SK-N-SH (cell line): ENCODE results near the gene BMP7. TPM values are rescaled to one million over a fixed set of nuclear protein-coding genes. Genes with fewer than 3 reads are reported as not detected.

ENCODE experiments used
- CTCF ChIA-PET: fragments of 300-600, 350-600 bp; formaldehyde crosslinking; extraction: SDS; loops from one replicate; lab custom pipeline; 2021; lab: Yijun Ruan, JAX
- POLR2A ChIA-PET: fragments of 350-600 bp; sonication (Branson Sonifier 250); formaldehyde crosslinking; extraction: SDS; loops from one replicate; lab custom pipeline; 2020; ENCODE audit warnings: antibody characterized with exemption, inconsistent platforms; lab: Yijun Ruan, JAX
- DNase-seq: peaks from one replicate; pipeline ENCODE4 v3.0.0; 2012
- H2AFZ ChIP-seq: fragments of 200-600 bp; sonication (generic); 2 replicates; pipeline ENCODE4 v1.8.1; 2016; ENCODE audit warnings: antibody characterized with exemption, mild to moderate bottlenecking, low read depth
- H3F3A ChIP-seq: fragments of 200-600 bp; sonication (generic); replicated peaks from 2 replicates; pipeline ENCODE3; 2016; ENCODE audit warnings: antibody characterized with exemption, mild to moderate bottlenecking; ENCODE audit not compliant: insufficient read depth
- H3K27ac ChIP-seq, 2 experiments: fragments of 200-500 bp in 1 of 2; fragments of 200-600 bp in 1 of 2; sonication (Bioruptor generic) in 1 of 2; sonication (generic), shearing (Covaris generic) in 1 of 2; 2 replicates each; pipeline versions ENCODE4 v1.5.1 to v1.6.1; 2014 to 2016; ENCODE audit warnings: low read depth in 2 of 2, inconsistent platforms in 1 of 2, low read length in 1 of 2, mild to moderate bottlenecking in 1 of 2, mixed read lengths in 1 of 2
- H3K27me3 ChIP-seq: fragments of 200-600 bp; sonication (generic), shearing (Covaris generic); 2 replicates; pipeline ENCODE4 v1.6.1; 2016; ENCODE audit warnings: mixed run types; ENCODE audit not compliant: insufficient read depth
- H3K36me3 ChIP-seq, 2 experiments: fragments of 200-500 bp in 1 of 2; fragments of 200-600 bp in 1 of 2; sonication (Bioruptor generic) in 1 of 2; sonication (generic) in 1 of 2; replicated peaks in 1 of 2; 2 replicates each; pipeline versions ENCODE3 to v1.5.1; 2014 to 2016; ENCODE audit warnings: low read length in 1 of 2, mild to moderate bottlenecking in 1 of 2; ENCODE audit not compliant: insufficient read depth in 2 of 2, control insufficient read depth in 1 of 2
- H3K4me1 ChIP-seq, 2 experiments: fragments of 200-500 bp in 1 of 2; fragments of 200-600 bp in 1 of 2; sonication (Bioruptor generic) in 1 of 2; sonication (generic), shearing (Covaris generic) in 1 of 2; 2 replicates each; pipeline versions ENCODE4 v1.5.1 to v1.6.1; 2014 to 2016; ENCODE audit warnings: low read depth in 1 of 2, low read length in 1 of 2, mixed run types in 1 of 2; ENCODE audit not compliant: insufficient read depth in 2 of 2, control insufficient read depth in 1 of 2
- H3K4me2 ChIP-seq: fragments of 200-600 bp; sonication (generic), shearing (Covaris generic); 2 replicates; pipeline ENCODE4 v1.6.1; 2017; ENCODE audit warnings: mixed run types
- H3K4me3 ChIP-seq, 2 experiments: fragments of 200-500 bp in 1 of 2; fragments of 200-600 bp in 1 of 2; sonication (Bioruptor generic) in 1 of 2; sonication (generic), shearing (Covaris generic) in 1 of 2; 2 replicates each; pipeline versions ENCODE4 v1.5.1 to v1.8.1; 2014 to 2016; ENCODE audit warnings: low read depth in 2 of 2, inconsistent platforms in 1 of 2, low read length in 1 of 2, mild to moderate bottlenecking in 1 of 2, mixed read lengths in 1 of 2, moderate library complexity in 1 of 2
- H3K79me2 ChIP-seq: fragments of 200-600 bp; sonication (generic); 2 replicates; pipeline ENCODE4 v1.8.1; 2017; ENCODE audit warnings: mild to moderate bottlenecking; ENCODE audit not compliant: insufficient read depth
- H3K9ac ChIP-seq: fragments of 200-600 bp; sonication (generic); 2 replicates; pipeline ENCODE4 v1.6.1; 2017; ENCODE audit warnings: mixed run types
- H3K9me2 ChIP-seq: fragments of 200-600 bp; sonication (generic); 2 replicates; pipeline ENCODE4 v1.6.1; 2017; ENCODE audit warnings: mixed run types
- H3K9me3 ChIP-seq: fragments of 200-600 bp; sonication (generic); 2 replicates; pipeline ENCODE4 v1.6.1; 2017; ENCODE audit warnings: mixed run types, mild to moderate bottlenecking, moderate library complexity
- H4K20me1 ChIP-seq: fragments of 200-600 bp; sonication (generic); 2 replicates; pipeline ENCODE4 v1.6.1; 2017; ENCODE audit warnings: mild to moderate bottlenecking, mixed run types; ENCODE audit not compliant: insufficient read depth
- CHD2 ChIP-seq: fragments of 150-350 bp; IDR thresholded peaks from 2 replicates; pipeline ENCODE4 v1.6.1; 2018; ENCODE audit warnings: low read length; ENCODE audit not compliant: partially characterized antibody
- ELF1 ChIP-seq: IDR thresholded peaks from 2 replicates; pipeline ENCODE4 v1.4.0; 2012
- EP300 ChIP-seq, 2 experiments: IDR thresholded peaks; 2 replicates each; pipeline versions ENCODE4 v1.4.0 to v1.6.1; 2012; ENCODE audit warnings: borderline replicate concordance in 1 of 2, low read depth in 1 of 2, low read length in 1 of 2
- EZH2phosphoT487 ChIP-seq: fragments of 200-600 bp; sonication (generic); IDR thresholded peaks from 2 replicates; pipeline ENCODE4 v1.6.1; 2017; ENCODE audit warnings: low read depth, mixed run types, mild to moderate bottlenecking, antibody characterized with exemption, moderate library complexity, borderline replicate concordance
- FOXJ3 ChIP-seq: sonication (generic); formaldehyde crosslinking; IDR thresholded peaks from 2 replicates; pipeline ENCODE4 v1.5.1; 2020; ENCODE audit warnings: mild to moderate bottlenecking, missing genetic modification reagents
- FOXM1 ChIP-seq: IDR thresholded peaks from 2 replicates; pipeline ENCODE4 v1.4.0; 2012; ENCODE audit warnings: low read depth, mild to moderate bottlenecking
- GABPA ChIP-seq: IDR thresholded peaks from 2 replicates; pipeline ENCODE4 v1.4.0; 2012; ENCODE audit warnings: low read depth, mild to moderate bottlenecking
- GATA2 ChIP-seq: sonication (generic); formaldehyde crosslinking; IDR thresholded peaks from 2 replicates; pipeline ENCODE4 v1.5.0; 2020; ENCODE audit warnings: mild to moderate bottlenecking, missing genetic modification reagents
- JUND ChIP-seq: IDR thresholded peaks from 2 replicates; pipeline ENCODE4 v1.4.0; 2012
- NFIC ChIP-seq: IDR thresholded peaks from 2 replicates; pipeline ENCODE4 v1.4.0; 2012; ENCODE audit warnings: borderline replicate concordance
- POLR2AphosphoS5 ChIP-seq: IDR thresholded peaks from 2 replicates; pipeline ENCODE4 v1.6.1; 2012; ENCODE audit warnings: low read depth, low read length
- RAD21 ChIP-seq: IDR thresholded peaks from 2 replicates; pipeline ENCODE4 v1.6.1; 2012; ENCODE audit warnings: mild to moderate bottlenecking, low read length
- SIN3A ChIP-seq: IDR thresholded peaks from 2 replicates; pipeline ENCODE4 v1.6.1; 2012; ENCODE audit warnings: low read depth, mild to moderate bottlenecking, low read length, moderate library complexity, borderline replicate concordance
- TAF1 ChIP-seq: IDR thresholded peaks from 2 replicates; pipeline ENCODE4 v1.6.1; 2012; ENCODE audit warnings: low read depth, mild to moderate bottlenecking, low read length, moderate library complexity, borderline replicate concordance
- TCF12 ChIP-seq: IDR thresholded peaks from 2 replicates; pipeline ENCODE4 v1.4.0; 2012
- TEAD4 ChIP-seq: IDR thresholded peaks from 2 replicates; pipeline ENCODE4 v1.4.0; 2012; ENCODE audit warnings: mild to moderate bottlenecking, borderline replicate concordance; ENCODE audit not compliant: insufficient read depth
- WGBS: methylation state at CpG from one replicate; pipeline ENCODE4 v1.1.6; 2017; ENCODE audit warnings: low lambda C conversion rate; 5-methylcytosine and 5-hydroxymethylcytosine counted together
- polyA plus RNA-seq, 3 experiments: library from polyadenylated mRNA; depleted of rRNA; stranded (reverse); fragments of >200 nt; gene quantifications; 2 replicates each; pipeline ENCODE4 v1.2.3, GENCODE V29; 2012
- TF ChIP-seq, protein P1 (sequence below): IDR thresholded peaks from 2 replicates; pipeline ENCODE4 v1.4.0; 2012; ENCODE audit warnings: low read depth
- TF ChIP-seq, protein P2 (sequence below): IDR thresholded peaks from 2 replicates; pipeline ENCODE4; 2012
- TF ChIP-seq, protein P3 (sequence below): fragments of 200-600 bp; sonication (generic); IDR thresholded peaks from 2 replicates; pipeline ENCODE4 v1.6.1; 2017; ENCODE audit warnings: antibody characterized with exemption, mild to moderate bottlenecking, moderate library complexity

BMP7 gene
- polyA plus RNA-seq, 1 of the 3 experiments (the other 2 are of a cell fraction): not detected

DNA sequence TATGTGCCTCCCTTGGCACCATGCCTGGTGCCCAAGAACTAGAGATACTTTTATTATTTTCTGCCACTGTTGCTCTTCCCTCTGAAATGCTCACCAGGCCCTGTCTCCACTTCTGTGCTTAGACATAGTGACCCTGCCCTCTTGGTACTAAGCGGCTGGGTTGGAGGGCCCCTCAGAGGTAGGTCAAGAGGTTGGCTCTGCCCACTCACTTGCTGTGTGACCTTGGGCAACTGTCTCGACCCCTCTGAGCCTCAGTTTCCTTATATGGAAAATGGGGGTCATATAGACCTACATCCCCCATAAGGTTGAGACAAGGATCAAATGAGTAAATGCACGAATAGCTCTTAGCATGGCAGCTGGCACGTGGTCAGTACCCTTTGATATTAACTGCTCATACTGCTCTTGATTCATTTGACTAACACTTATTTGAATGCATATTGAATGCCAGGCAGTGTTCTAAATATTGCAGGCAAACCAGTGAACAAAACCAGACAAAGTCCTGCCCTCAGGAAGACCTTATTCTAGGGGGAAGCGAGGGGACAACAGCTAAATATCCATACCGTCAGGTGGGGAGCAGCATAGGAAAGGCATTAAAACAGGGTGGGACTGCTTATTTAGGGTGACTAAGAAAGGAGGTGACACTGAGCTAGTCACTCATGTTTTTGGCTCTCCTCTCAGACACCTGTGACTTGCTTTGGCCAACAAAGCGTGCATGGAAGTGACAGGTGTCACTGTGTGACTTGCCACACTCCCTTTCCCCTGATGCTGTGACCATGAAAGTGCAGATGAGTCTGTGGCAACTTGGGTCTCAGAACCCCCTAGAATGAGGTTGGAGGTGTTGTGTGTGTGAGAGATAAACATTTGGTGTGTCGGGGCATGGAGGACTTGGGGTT lies 48.9 kb upstream of the BMP7 start:
- CTCF ChIA-PET: interaction anchor here (1.2 to 2.4 kb wide), 6 partner anchors 14 to 765 kb away, joined by 3 to 6 read pairs (median 4); partner anchors contain the start of gene SPO11
- TF ChIP-seq JUND (no peak), NFIC (no peak), TEAD4 (no peak), FOXM1 (no peak), ELF1 (no peak), POLR2AphosphoS5 (no peak), CHD2 (no peak), GABPA (no peak), RAD21 (no peak), EP300 (IDR thresholded peaks at IDR 0.05; ENCODE audit: borderline replicate concordance in 1 of 2, low read depth in 1 of 2, low read length in 1 of 2) (no peak), TAF1 (no peak), TCF12 (no peak), FOXJ3 (no peak), SIN3A (no peak), EZH2phosphoT487 (no peak), GATA2 (CRISPR knock-in tag) (no peak)
- TF ChIP-seq, protein P1, sequence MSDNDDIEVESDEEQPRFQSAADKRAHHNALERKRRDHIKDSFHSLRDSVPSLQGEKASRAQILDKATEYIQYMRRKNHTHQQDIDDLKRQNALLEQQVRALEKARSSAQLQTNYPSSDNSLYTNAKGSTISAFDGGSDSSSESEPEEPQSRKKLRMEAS: no peak
- TF ChIP-seq, protein P2, sequence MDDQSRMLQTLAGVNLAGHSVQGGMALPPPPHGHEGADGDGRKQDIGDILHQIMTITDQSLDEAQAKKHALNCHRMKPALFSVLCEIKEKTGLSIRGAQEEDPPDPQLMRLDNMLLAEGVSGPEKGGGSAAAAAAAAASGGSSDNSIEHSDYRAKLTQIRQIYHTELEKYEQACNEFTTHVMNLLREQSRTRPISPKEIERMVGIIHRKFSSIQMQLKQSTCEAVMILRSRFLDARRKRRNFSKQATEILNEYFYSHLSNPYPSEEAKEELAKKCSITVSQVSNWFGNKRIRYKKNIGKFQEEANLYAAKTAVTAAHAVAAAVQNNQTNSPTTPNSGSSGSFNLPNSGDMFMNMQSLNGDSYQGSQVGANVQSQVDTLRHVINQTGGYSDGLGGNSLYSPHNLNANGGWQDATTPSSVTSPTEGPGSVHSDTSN: no peak
- TF ChIP-seq, protein P3, sequence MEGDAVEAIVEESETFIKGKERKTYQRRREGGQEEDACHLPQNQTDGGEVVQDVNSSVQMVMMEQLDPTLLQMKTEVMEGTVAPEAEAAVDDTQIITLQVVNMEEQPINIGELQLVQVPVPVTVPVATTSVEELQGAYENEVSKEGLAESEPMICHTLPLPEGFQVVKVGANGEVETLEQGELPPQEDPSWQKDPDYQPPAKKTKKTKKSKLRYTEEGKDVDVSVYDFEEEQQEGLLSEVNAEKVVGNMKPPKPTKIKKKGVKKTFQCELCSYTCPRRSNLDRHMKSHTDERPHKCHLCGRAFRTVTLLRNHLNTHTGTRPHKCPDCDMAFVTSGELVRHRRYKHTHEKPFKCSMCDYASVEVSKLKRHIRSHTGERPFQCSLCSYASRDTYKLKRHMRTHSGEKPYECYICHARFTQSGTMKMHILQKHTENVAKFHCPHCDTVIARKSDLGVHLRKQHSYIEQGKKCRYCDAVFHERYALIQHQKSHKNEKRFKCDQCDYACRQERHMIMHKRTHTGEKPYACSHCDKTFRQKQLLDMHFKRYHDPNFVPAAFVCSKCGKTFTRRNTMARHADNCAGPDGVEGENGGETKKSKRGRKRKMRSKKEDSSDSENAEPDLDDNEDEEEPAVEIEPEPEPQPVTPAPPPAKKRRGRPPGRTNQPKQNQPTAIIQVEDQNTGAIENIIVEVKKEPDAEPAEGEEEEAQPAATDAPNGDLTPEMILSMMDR: no peak

More for the DNA sequence above, 48.9 kb upstream of the BMP7 start:
- WGBS: 37% methylated on average over 8 of the region's 8 CpGs
- no peak overlapping the region for H3K27ac ChIP-seq
- no peaks in the 10 kb centered on the region for H3K36me3 ChIP-seq
- H3K4me3 ChIP-seq: no peak overlapping the region
- POLR2A ChIA-PET: no interaction called here
- H2AFZ ChIP-seq: no peak overlapping the region
- H3K4me1 ChIP-seq: peaks cover 0 to 6% of the 10 kb centered on the region in 2 experiments; a peak in 1 of 4 replicates
- no peak for DNase-seq
- no peaks in the 10 kb centered on the region for H3K9me3 ChIP-seq
- H3F3A ChIP-seq: no peaks in the 10 kb centered on the region
- H3K9me2 ChIP-seq: no peaks in the 10 kb centered on the region
- no peak overlapping the region for H3K4me2 ChIP-seq
- H3K79me2 ChIP-seq: no peaks in the 10 kb centered on the region
- H3K27me3 ChIP-seq: no peaks in the 10 kb centered on the region
- no peak overlapping the region for H3K9ac ChIP-seq
- H4K20me1 ChIP-seq: no peaks in the 10 kb centered on the region
